ENCODE data around the gene RS1. TPM values are rescaled to one million over a fixed set of nuclear protein-coding genes. Genes with fewer than 3 reads are reported as not detected.

Gene RS1
- total RNA-seq, 4 donors from 2014 or later: not detected

DNA sequence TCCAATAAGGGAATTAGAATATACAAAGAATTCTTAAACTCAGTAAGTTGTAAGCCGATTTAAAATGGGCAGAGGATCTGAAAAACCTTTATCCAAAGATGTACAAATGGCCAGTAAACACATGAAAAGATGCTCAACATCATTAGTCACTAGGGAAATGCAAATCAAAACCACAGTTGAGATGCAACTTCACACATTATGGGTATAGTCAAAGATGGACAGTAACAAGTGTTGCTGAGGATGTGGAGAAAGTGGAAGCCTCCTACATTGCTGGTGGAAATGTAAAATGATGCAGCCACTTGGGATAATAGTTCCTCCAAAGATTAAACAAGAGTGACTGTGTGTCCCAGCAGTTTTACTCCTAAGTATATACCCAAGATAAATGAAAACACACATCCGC is 32.6 kb downstream of the RS1 start:
- DNase-seq (ENCODE audit: low spot score): no peak
- ATAC-seq (ENCODE audit: low FRiP score): no peak
- TF ChIP-seq, protein P1, sequence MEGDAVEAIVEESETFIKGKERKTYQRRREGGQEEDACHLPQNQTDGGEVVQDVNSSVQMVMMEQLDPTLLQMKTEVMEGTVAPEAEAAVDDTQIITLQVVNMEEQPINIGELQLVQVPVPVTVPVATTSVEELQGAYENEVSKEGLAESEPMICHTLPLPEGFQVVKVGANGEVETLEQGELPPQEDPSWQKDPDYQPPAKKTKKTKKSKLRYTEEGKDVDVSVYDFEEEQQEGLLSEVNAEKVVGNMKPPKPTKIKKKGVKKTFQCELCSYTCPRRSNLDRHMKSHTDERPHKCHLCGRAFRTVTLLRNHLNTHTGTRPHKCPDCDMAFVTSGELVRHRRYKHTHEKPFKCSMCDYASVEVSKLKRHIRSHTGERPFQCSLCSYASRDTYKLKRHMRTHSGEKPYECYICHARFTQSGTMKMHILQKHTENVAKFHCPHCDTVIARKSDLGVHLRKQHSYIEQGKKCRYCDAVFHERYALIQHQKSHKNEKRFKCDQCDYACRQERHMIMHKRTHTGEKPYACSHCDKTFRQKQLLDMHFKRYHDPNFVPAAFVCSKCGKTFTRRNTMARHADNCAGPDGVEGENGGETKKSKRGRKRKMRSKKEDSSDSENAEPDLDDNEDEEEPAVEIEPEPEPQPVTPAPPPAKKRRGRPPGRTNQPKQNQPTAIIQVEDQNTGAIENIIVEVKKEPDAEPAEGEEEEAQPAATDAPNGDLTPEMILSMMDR (IDR thresholded peaks at IDR 0.05): no peak

DNA sequence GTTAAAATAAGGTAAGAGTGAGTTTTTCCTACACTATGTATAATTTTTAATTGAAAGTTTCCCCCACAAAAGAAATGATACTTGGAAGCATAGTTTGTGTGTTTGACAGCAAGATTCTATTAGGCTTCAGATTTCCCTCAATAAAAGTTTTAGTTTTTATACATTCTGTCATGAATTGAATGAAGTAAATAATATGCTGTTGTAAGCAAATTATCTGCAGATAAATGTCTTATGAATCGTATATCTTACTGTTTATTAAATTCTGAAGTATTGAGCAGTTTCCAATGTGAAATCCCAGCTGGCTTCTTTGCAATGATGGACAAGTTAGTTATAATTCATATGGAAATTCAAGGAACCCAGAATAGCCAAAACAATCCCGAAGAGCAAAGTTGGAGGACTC is 33.5 kb downstream of the RS1 start:
- TF ChIP-seq, protein P1 (IDR thresholded peaks at IDR 0.05): no peak
- no peak for ATAC-seq (ENCODE audit: low FRiP score)
- DNase-seq (ENCODE audit: low spot score): no peak

DNA sequence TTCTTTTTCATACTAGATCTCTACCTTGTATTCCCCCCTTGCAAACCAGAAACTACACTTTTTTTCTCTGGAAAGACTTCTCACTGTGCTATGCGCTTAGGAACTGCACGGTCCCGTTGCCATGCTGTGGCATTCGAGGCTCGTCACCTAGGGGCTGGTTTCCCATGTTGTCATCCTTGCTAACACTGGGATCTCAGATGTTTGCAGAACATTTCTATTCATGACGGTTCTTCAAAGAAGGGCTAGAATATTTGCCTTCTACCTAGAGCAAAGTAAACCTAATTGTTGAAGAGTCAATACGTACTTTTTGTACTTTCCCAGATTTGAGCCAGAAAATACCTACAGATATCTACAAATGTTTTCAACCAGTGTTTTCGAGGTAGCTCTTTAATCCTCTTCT is 41.0 kb downstream of the RS1 start:
- DNase-seq (ENCODE audit: low spot score) (no peak), ATAC-seq (ENCODE audit: low FRiP score) (no peak)
- TF ChIP-seq, protein P1 (IDR thresholded peaks at IDR 0.05): no peak

DNA sequence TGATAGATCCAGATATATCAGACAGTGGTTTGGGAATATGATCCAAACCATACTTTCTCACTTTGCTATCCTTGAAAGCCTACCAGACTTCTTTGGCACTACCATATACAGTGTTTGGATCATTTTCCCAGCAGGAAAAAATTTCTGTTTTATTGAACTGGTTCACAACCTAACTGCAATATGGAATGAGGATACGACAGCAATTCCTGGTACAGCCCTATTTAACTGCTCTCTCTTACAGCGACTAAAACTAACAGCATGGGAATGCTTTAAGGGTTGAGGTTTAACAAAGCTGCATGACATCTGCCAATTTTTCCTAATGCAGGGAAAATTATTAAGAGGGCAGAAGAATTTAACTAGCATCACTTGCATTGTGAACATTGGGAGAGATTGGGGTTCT is 47.3 kb downstream of the RS1 start:
- ATAC-seq (ENCODE audit: low FRiP score) (no peak), DNase-seq (ENCODE audit: low spot score) (no peak)
- TF ChIP-seq, protein P1 (IDR thresholded peaks at IDR 0.05): no peak

DNA sequence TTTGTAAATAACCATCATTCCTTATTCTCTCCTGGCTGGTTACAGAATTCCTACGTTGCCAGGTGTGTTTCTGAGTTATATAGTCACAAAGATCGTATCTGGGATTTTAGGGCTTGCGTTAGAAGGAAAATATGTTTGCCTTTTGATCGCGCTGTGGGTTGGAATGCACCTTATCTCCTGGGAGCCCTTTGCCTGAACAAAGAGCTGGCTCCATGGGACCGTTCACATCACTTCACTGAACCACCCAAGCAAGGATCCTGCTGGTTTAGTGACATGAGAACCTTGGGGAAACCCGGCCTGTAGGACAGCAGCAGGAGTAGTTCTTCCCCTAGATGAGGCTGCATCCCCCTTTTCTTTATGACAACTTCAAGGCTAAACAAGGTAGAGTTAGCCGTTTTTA is 51.6 kb downstream of the RS1 start:
- no peak for ATAC-seq (ENCODE audit: low FRiP score)
- TF ChIP-seq, protein P1 (IDR thresholded peaks at IDR 0.05): no peak
- DNase-seq (ENCODE audit: low spot score): no peak

DNA sequence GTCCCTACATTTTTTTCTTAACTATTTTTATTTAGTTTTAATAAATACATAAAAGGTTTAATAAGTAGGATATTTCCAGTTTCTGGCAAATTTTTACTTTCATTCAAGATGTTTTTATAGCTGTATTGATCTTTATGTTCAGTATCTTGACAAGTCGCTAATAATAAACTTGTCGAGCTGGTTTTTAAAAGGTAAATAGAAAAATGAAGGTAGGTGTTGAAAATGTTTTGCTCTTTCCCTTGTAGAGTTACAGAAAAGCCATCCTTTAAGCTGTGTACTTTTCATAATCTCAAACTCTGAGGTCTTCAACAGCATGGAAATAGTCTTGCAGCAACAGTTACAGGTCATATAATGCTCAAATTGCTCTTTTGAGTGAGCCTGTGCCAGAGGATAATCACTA is 52.6 kb downstream of the RS1 start:
- TF ChIP-seq, protein P1 (IDR thresholded peaks at IDR 0.05): no peak
- DNase-seq (ENCODE audit: low spot score) (no peak), ATAC-seq (ENCODE audit: low FRiP score) (no peak)

DNA sequence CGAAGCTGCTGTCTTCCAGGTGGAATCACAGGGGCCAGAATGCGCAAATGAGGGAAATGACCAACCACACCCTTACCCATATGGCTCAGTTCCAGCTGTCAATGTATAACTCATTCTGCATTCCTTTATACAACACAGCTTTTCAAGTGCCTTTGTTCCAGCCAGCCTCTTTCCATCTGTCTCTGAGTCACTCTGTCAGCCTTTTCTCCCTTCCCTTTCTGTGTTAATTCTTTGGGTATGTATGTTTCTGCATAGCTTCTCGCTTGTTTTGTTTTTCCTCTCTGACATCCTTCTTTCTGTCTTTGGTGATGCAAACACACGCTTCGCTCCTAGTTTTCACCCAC is 54.5 kb downstream of the RS1 start:
- ATAC-seq (ENCODE audit: low FRiP score) (no peak), DNase-seq (ENCODE audit: low spot score) (no peak)
- TF ChIP-seq, protein P1 (IDR thresholded peaks at IDR 0.05): no peak
